ENCODE measurements around the gene BRMS1L.

DNA sequence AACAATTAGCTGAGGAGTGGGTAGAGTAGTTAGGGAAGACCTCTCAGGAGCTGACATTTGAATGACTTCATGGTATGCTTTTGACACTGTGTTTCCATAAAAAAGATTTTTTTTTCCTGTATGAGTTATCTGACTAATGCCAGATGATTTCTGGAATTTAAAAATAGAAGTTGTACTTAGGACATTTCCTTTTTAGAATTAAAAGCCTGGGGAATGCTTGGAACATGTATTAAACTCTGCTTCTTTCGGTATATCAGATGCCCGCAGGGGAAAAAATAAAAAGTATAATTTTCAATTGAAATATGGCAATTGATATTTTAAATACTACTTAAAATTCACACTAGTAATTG, 41.1 kb downstream of the BRMS1L start:
- TF ChIP-seq CTCF (conservative IDR thresholded peaks at IDR 0.05 in 1 of 2, IDR thresholded peaks at IDR 0.05 in 1 of 2; ENCODE audit: low read depth in 1 of 2, low read length in 2 of 2) (no peak), EZH2 (IDR thresholded peaks at IDR 0.05; ENCODE audit: low read length, missing control alignments) (no peak)
